WTC11 (cell line): ENCODE measurements around the gene SHROOM3. TPM values are rescaled to one million over a fixed set of nuclear protein-coding genes. Genes with fewer than 3 reads are reported as not detected.

ENCODE experiments used
- ATAC-seq: fragments of 200-7000 bp; cut with Tn5 transposase; 2 replicates; pipeline ENCODE4 v1.10.0; 2021; ENCODE audit warnings: mild to moderate bottlenecking, moderate library complexity
- CTCF ChIA-PET: fragments of 300-600 bp; sonication (Branson Sonifier 250); formaldehyde crosslinking; loops from one replicate; lab custom pipeline; 2021; ENCODE audit warnings: antibody characterized with exemption; lab: Charles Lee
- POLR2A ChIA-PET: fragments of 350-600 bp; sonication (Branson Sonifier 250); formaldehyde crosslinking; loops from one replicate; lab custom pipeline; 2021; ENCODE audit warnings: antibody characterized with exemption; lab: Charles Lee
- DNase-seq: peaks from one replicate; pipeline ENCODE4 v3.0.0; 2021; ENCODE audit warnings: low spot score
- H3K27ac Mint-ChIP-seq: 2 replicates; pipeline ENCODE4 v1.8.0; 2021; ENCODE audit warnings: mixed read lengths
- H3K27me3 Mint-ChIP-seq: 2 replicates; pipeline ENCODE4 v1.8.0; 2021; ENCODE audit warnings: low read depth, mild to moderate bottlenecking, moderate library complexity, mixed read lengths
- H3K36me3 Mint-ChIP-seq: 2 replicates; pipeline ENCODE4 v1.8.0; 2021; ENCODE audit warnings: mixed read lengths
- H3K4me1 Mint-ChIP-seq: 2 replicates; pipeline ENCODE4 v1.8.0; 2022; ENCODE audit warnings: mixed read lengths
- H3K4me3 Mint-ChIP-seq: 2 replicates; pipeline ENCODE4 v1.8.0; 2021; ENCODE audit warnings: mild to moderate bottlenecking, moderate library complexity, mixed read lengths
- H3K9me3 Mint-ChIP-seq: 2 replicates; pipeline ENCODE4 v1.8.0; 2021; ENCODE audit warnings: mixed read lengths
- ATF1 ChIP-seq: sonication (generic); formaldehyde crosslinking; IDR thresholded peaks from 2 replicates; pipeline ENCODE4 v1.8.1; 2023; ENCODE audit warnings: mild to moderate bottlenecking, moderate library complexity, missing genetic modification reagents
- CREB1 ChIP-seq: sonication (generic); formaldehyde crosslinking; IDR thresholded peaks from 2 replicates; pipeline ENCODE4 v1.8.0; 2023; ENCODE audit warnings: mild to moderate bottlenecking, missing genetic modification reagents
- CREM ChIP-seq: sonication (generic); formaldehyde crosslinking; IDR thresholded peaks from 2 replicates; pipeline ENCODE4 v1.8.1; 2022; ENCODE audit warnings: mild to moderate bottlenecking, missing genetic modification reagents, moderate library complexity
- E2F5 ChIP-seq: sonication (generic); formaldehyde crosslinking; IDR thresholded peaks from 2 replicates; pipeline ENCODE4 v1.8.1; 2022; ENCODE audit warnings: mild to moderate bottlenecking, moderate library complexity, missing genetic modification reagents
- FOXJ3 ChIP-seq: sonication (generic); formaldehyde crosslinking; IDR thresholded peaks from 2 replicates; pipeline ENCODE4 v1.9.0; 2021; ENCODE audit warnings: missing genetic modification reagents, mild to moderate bottlenecking, borderline replicate concordance
- GABPB1 ChIP-seq: sonication (generic); formaldehyde crosslinking; IDR thresholded peaks from 2 replicates; pipeline ENCODE4 v1.8.1; 2023; ENCODE audit warnings: mild to moderate bottlenecking, missing genetic modification reagents
- NFE2L1 ChIP-seq: sonication (generic); formaldehyde crosslinking; IDR thresholded peaks from 2 replicates; pipeline ENCODE4 v1.8.1; 2023; ENCODE audit warnings: missing genetic modification reagents
- NR3C1 ChIP-seq: sonication (generic); formaldehyde crosslinking; conservative IDR thresholded peaks from 2 replicates; pipeline ENCODE4 v1.8.1; 2023; ENCODE audit warnings: low read depth, mild to moderate bottlenecking, missing genetic modification reagents
- PRDM15 ChIP-seq: sonication (generic); formaldehyde crosslinking; IDR thresholded peaks from 2 replicates; pipeline ENCODE4 v1.8.0; 2022; ENCODE audit warnings: missing genetic modification reagents
- RELA ChIP-seq: sonication (generic); formaldehyde crosslinking; IDR thresholded peaks from 2 replicates; pipeline ENCODE4 v1.8.1; 2022; ENCODE audit warnings: missing genetic modification reagents, mild to moderate bottlenecking, borderline replicate concordance
- RORB ChIP-seq: fragments of 250-450 bp; sonication (Bioruptor Pico); IDR thresholded peaks from 2 replicates; pipeline ENCODE4 v1.9.0; 2021; ENCODE audit warnings: mild to moderate bottlenecking
- SMAD3 ChIP-seq: sonication (generic); formaldehyde crosslinking; IDR thresholded peaks from 2 replicates; pipeline ENCODE4 v1.8.0; 2022; ENCODE audit warnings: missing genetic modification reagents, mild to moderate bottlenecking, borderline replicate concordance
- TP53 ChIP-seq: sonication (generic); formaldehyde crosslinking; IDR thresholded peaks from 2 replicates; pipeline ENCODE4 v1.8.1; 2023; ENCODE audit warnings: mild to moderate bottlenecking, missing genetic modification reagents
- ZBTB21 ChIP-seq: sonication (generic); formaldehyde crosslinking; IDR thresholded peaks from 2 replicates; pipeline ENCODE4 v1.8.1; 2023; ENCODE audit warnings: mild to moderate bottlenecking, missing genetic modification reagents, borderline replicate concordance
- ZNF138 ChIP-seq: sonication (generic); formaldehyde crosslinking; conservative IDR thresholded peaks from 2 replicates; pipeline ENCODE4 v1.8.1; 2022; ENCODE audit warnings: mild to moderate bottlenecking, moderate library complexity, missing genetic modification reagents
- total RNA-seq: library from RNA; stranded (reverse); gene quantifications from 3 replicates; pipeline ENCODE4 v1.2.3, GENCODE V29; 2021
- TF ChIP-seq, protein P1 (sequence below): sonication (generic); formaldehyde crosslinking; IDR thresholded peaks from 2 replicates; pipeline ENCODE4 v1.8.0; 2023; ENCODE audit warnings: missing genetic modification reagents
- TF ChIP-seq, protein P2 (sequence below): sonication (generic); formaldehyde crosslinking; IDR thresholded peaks from 2 replicates; pipeline ENCODE4 v1.8.1; 2022; ENCODE audit warnings: low read depth, missing genetic modification reagents, borderline replicate concordance
- TF ChIP-seq, protein P3 (sequence below): sonication (generic); formaldehyde crosslinking; IDR thresholded peaks from 2 replicates; pipeline ENCODE4 v1.8.1; 2022; ENCODE audit warnings: mild to moderate bottlenecking, missing genetic modification reagents, moderate library complexity, borderline replicate concordance
- TF ChIP-seq, protein P4 (sequence below): fragments of 250-450 bp; sonication (Bioruptor Pico); IDR thresholded peaks from 2 replicates; pipeline ENCODE4 v1.9.0; 2021; ENCODE audit warnings: mild to moderate bottlenecking
- TF ChIP-seq, protein P5 (sequence below): sonication (generic); formaldehyde crosslinking; IDR thresholded peaks from 2 replicates; pipeline ENCODE4 v1.8.0; 2023; ENCODE audit warnings: missing genetic modification reagents, mild to moderate bottlenecking, borderline replicate concordance

Gene SHROOM3
- total RNA-seq, 1 experiment from 2014 or later: 71.9 TPM

DNA sequence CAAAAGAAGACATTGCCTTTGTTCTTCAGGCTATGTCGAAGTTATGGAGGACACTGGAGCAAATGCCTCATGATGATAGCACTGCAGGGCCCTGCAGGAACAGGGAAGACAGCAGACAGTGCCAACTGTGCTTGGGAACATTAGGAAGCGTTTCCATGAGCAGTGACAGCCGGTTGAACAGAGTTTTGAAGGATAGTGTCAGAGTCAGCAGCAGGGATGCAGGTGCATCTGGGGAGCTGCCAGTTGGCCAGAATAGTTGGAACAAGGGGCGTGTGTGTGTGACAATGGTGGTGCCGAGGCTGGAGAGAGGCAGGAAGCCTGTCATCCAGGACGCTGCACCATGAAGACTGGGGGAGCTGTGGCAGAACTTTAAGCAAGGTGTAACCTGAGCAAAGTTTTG is 88.6 kb downstream of the SHROOM3 start:
- DNase-seq: no peak
- CTCF ChIA-PET: no interaction called here
- TF ChIP-seq PRDM15: no peak
- TF ChIP-seq RORB (CRISPR knock-in tag): no peak
- no peak for TF ChIP-seq GABPB1
- no peak for TF ChIP-seq CREM (CRISPR knock-in tag)
- TF ChIP-seq, protein P1, sequence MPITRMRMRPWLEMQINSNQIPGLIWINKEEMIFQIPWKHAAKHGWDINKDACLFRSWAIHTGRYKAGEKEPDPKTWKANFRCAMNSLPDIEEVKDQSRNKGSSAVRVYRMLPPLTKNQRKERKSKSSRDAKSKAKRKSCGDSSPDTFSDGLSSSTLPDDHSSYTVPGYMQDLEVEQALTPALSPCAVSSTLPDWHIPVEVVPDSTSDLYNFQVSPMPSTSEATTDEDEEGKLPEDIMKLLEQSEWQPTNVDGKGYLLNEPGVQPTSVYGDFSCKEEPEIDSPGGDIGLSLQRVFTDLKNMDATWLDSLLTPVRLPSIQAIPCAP: no peak
- no peak for TF ChIP-seq CREB1 (CRISPR knock-in tag)
- TF ChIP-seq RELA (CRISPR knock-in tag): no peak
- Mint-ChIP-seq H3K27ac (no peak overlapping the region), H3K4me1 (peaks cover 7% of the 10 kb centered on the region), H3K4me3 (no peak overlapping the region), H3K36me3 (peaks cover 4% of the 10 kb centered on the region), H3K9me3 (peaks cover 9% of the 10 kb centered on the region), H3K27me3 (no peaks in the 10 kb centered on the region)
- POLR2A ChIA-PET: no interaction called here
- no peak for ATAC-seq

- H3K36me3 Mint-ChIP-seq: peaks cover 4% of the 10 kb centered on the region
- no peak overlapping the region for H3K27ac Mint-ChIP-seq
- H3K4me1 Mint-ChIP-seq: 0 out of 2 replicates have a peak, but pooled peaks cover 5% of the 10 kb centered on the region
- H3K9me3 Mint-ChIP-seq: peaks cover 13% of the 10 kb centered on the region
- ATAC-seq (no peak), DNase-seq (no peak)
- H3K27me3 Mint-ChIP-seq: no peaks in the 10 kb centered on the region
- H3K4me3 Mint-ChIP-seq: no peak overlapping the region
- no peak for TF ChIP-seq ZNF138 (CRISPR knock-in tag)
- no peak for TF ChIP-seq ZBTB21 (CRISPR knock-in tag)
- TF ChIP-seq, protein P2, sequence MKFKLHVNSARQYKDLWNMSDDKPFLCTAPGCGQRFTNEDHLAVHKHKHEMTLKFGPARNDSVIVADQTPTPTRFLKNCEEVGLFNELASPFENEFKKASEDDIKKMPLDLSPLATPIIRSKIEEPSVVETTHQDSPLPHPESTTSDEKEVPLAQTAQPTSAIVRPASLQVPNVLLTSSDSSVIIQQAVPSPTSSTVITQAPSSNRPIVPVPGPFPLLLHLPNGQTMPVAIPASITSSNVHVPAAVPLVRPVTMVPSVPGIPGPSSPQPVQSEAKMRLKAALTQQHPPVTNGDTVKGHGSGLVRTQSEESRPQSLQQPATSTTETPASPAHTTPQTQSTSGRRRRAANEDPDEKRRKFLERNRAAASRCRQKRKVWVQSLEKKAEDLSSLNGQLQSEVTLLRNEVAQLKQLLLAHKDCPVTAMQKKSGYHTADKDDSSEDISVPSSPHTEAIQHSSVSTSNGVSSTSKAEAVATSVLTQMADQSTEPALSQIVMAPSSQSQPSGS (CRISPR knock-in tag): no peak
- no peak for TF ChIP-seq CREB1 (CRISPR knock-in tag)
- ChIA-PET POLR2A (no interaction called here), CTCF (no interaction called here)
Observed at GRCh38 chr4:76525751-76526150, 90.7 kb downstream of the SHROOM3 start.

DNA sequence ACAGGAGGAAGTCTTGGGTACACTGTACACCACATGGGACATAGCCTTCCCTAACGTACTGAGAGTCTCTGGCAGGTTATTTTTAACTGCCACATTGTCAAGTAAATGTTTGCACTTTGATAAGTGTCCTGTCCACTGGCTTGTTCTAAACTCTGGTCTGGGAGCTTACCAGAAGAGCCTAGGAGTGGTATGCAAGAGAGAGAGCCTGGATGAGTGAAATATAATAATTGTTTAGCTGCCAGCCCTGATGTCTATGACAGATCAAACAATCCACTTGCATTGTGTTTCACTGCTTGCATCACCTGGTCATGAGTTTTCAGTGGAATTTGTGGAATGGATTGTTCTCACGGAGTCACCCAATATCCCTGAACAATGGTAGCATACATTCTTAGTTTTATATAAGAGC is 91.6 kb downstream of the SHROOM3 start:
- Mint-ChIP-seq H3K9me3 (peaks cover 8% of the 10 kb centered on the region), H3K27ac (no peak overlapping the region), H3K4me1 (peaks cover 7% of the 10 kb centered on the region; the same call in 1 of the 2 replicates), H3K36me3 (peaks cover 3% of the 10 kb centered on the region), H3K27me3 (no peaks in the 10 kb centered on the region), H3K4me3 (no peak overlapping the region)
- ChIA-PET CTCF (interaction anchor here (0.8 kb wide), 1 partner anchor 8 kb away, joined by 3 read pairs; no protein-coding TSS in a partner anchor), POLR2A (no interaction called here)
- no peak for DNase-seq
- no peak for ATAC-seq
- TF ChIP-seq E2F5 (CRISPR knock-in tag) (no peak), NFE2L1 (no peak), SMAD3 (no peak), TP53 (CRISPR knock-in tag) (no peak), ZBTB21 (CRISPR knock-in tag) (no peak), ATF1 (no peak), FOXJ3 (CRISPR knock-in tag) (no peak), RELA (CRISPR knock-in tag) (no peak), NR3C1 (CRISPR knock-in tag) (no peak)
- TF ChIP-seq, protein P3, sequence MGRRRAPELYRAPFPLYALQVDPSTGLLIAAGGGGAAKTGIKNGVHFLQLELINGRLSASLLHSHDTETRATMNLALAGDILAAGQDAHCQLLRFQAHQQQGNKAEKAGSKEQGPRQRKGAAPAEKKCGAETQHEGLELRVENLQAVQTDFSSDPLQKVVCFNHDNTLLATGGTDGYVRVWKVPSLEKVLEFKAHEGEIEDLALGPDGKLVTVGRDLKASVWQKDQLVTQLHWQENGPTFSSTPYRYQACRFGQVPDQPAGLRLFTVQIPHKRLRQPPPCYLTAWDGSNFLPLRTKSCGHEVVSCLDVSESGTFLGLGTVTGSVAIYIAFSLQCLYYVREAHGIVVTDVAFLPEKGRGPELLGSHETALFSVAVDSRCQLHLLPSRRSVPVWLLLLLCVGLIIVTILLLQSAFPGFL (CRISPR knock-in tag): no peak
- TF ChIP-seq, protein P4, sequence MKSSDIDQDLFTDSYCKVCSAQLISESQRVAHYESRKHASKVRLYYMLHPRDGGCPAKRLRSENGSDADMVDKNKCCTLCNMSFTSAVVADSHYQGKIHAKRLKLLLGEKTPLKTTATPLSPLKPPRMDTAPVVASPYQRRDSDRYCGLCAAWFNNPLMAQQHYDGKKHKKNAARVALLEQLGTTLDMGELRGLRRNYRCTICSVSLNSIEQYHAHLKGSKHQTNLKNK (CRISPR knock-in tag): no peak
- TF ChIP-seq, protein P5, sequence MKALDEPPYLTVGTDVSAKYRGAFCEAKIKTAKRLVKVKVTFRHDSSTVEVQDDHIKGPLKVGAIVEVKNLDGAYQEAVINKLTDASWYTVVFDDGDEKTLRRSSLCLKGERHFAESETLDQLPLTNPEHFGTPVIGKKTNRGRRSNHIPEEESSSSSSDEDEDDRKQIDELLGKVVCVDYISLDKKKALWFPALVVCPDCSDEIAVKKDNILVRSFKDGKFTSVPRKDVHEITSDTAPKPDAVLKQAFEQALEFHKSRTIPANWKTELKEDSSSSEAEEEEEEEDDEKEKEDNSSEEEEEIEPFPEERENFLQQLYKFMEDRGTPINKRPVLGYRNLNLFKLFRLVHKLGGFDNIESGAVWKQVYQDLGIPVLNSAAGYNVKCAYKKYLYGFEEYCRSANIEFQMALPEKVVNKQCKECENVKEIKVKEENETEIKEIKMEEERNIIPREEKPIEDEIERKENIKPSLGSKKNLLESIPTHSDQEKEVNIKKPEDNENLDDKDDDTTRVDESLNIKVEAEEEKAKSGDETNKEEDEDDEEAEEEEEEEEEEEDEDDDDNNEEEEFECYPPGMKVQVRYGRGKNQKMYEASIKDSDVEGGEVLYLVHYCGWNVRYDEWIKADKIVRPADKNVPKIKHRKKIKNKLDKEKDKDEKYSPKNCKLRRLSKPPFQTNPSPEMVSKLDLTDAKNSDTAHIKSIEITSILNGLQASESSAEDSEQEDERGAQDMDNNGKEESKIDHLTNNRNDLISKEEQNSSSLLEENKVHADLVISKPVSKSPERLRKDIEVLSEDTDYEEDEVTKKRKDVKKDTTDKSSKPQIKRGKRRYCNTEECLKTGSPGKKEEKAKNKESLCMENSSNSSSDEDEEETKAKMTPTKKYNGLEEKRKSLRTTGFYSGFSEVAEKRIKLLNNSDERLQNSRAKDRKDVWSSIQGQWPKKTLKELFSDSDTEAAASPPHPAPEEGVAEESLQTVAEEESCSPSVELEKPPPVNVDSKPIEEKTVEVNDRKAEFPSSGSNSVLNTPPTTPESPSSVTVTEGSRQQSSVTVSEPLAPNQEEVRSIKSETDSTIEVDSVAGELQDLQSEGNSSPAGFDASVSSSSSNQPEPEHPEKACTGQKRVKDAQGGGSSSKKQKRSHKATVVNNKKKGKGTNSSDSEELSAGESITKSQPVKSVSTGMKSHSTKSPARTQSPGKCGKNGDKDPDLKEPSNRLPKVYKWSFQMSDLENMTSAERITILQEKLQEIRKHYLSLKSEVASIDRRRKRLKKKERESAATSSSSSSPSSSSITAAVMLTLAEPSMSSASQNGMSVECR (CRISPR knock-in tag): no peak
